Effector CD8-positive, alpha-beta T cell (primary cell): ENCODE results near the gene PAK5.

Source experiments
- DNase-seq: peaks from one replicate; lab custom pipeline; 2025; lab: John Stamatoyannopoulos, UW

PAK5 gene

DNA sequence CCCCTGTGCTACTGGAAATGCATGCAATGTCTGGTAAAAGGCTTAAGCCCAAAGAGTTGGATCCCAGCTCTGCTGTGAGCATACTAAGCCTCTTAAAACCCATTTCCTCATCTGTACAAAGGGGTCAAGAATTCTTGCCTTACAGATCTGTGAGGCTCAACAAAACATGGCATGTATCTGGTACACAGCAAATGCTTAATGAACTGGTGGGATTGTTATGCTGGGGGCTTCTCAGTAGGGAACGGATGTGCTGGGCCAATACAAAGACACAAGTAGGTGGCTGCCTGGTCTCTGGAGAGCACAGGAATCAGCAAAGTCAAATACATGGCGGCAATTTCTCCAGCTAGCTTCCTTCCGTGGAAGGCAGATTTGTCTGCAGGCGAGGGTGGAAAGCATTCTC, 262.2 kb downstream of the PAK5 start:
- DNase-seq: no peak

DNA sequence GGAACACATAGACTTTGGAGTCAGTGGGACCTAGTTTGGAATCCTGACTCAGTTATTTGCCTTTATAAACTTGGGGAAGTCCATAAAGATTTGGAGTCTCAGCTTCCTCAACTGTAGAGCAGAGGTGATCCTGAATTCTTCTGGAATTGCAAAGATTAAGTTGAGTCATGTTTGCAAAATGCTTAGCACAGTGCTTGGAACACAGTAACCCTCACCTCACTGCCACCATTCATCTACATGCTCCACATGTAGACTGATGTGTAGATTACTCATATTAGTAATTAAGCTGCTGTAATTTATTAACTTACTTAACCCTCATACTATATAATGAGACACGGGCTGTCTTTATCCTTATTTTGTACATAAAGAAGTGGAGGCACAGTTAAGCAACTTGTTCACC, 263.0 kb downstream of the PAK5 start:
- DNase-seq: no peak

DNA sequence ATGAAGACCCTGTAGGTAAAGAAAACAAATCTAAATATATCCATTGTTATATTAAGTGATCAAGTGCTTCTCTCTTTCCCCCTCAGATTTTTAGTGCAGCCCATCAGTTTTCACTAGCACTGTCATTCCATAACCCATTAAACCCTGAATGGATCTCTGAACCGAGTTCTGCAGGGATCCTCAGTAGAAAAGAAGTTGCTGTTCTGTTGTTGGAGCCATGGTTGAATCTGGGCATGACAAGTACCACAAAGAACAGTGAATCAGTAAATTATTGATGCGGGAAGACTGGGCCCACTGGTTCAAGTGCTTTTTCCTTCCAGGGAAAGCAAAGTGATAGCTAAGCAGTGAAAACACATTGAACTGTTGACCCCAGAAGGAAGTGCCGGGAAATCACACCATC, 264.1 kb downstream of the PAK5 start:
- no peak for DNase-seq

DNA sequence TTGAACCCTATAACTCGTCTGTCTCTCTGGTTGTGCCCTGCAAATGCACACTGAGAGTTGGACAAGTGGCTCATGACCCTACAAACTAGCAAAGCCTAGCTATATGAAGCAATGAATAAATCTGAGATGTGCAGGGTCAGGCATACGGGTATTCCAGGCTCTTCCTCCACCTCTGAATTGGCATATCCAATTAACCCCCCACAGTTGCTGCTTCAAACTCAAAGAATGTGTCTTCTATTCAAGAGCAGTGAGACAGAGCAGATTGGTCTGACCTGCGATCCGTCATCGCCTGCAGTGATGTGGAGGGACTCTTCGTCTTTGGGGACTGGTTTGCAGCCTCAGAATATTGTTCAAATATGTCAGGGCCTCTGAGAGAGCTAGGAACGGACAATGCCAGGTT, 264.7 kb downstream of the PAK5 start:
- no peak for DNase-seq

DNA sequence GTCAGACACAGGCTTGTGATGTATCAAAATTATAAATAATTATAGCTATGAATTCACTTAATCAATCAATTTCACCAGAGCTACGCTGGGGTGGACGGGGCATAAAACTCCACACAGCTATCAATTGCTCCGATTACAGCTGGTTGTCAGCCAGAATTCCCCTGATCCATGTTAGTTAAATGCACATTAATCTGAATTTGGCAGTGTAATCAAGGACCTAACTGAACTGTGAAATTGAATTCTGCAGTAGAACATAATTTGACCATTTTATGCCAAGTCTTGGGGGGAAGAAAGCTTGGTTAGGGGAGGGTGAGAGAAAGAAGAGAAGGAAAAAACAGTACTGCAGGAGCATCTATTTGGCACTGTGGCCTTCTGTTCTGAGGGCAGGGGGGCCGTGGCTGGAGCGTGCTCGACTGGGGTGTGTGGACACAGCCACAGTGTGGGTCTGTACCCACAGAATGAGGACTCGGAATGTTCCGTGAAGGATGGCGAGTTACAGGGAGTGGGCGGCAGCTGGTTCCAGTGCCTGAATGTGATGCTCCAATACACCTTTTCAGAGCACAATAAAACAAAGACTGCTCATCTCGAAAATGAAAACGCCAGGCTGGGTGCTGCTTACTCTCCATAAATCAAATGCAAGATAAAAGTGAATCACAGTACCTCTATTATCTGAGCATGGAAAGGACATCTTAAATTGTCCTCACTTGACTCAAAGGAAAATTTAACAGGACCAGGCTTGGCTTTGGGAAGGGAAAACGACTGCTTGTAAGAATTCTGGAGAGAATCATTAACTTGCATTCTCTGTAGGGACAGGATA, 265.3 kb downstream of the PAK5 start:
- DNase-seq: no peak

DNA sequence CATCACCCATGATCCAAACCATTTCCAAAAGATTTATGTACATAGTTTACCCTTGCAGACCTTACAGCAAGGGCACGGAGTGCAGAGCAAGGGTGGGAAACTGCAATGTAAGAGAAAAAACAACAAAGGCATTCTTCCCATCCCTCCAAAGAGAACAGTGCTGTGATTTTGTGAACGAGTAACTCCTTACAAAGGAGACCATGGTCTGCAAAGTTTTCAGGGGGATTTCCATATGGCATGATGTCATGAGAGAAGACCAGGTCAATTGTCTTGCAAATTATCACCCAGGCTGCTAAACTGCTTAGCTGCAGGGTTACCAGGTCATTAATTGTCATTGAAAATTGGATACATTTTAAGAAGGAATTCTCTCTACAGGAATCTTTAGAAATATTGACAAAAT, 266.2 kb downstream of the PAK5 start:
- no peak for DNase-seq

DNA sequence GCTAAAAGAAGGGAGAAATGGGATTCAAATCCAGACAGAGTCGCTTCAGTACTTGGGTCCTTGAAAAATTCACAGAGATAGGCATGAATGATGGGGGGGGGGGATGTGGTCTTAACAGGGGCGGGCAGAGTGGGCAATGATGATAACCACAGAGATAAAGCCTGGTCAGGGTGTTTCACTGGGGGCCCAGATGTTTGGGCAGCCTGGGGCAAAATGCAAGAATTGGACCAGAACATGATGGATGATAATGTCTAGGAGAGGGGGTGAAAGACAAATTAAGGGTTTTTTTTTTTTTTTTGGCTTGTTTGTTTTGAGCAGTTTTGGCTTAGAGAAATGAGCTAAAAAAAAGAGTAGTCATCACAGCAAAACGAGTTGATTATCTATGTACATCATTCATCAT, 267.1 kb downstream of the PAK5 start:
- no peak for DNase-seq

DNA sequence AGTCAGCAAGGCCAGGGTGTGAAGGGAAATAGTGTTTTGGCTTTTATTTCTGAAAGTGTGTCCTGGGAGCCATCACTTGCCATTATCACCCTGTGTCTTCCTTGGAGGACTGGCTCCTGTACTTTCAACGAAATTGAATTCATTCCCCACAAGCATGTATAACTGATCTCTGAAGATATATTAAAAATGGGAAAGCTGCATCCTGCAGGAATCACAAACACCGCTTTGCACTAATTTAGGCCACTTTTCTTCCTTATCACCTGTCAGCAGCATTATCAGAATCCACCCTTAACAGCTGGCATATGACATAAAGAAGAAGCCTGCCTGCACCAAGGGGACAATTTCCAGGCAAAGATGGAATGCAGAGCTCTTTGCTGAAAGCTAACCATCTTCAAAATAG, 268.3 kb downstream of the PAK5 start:
- DNase-seq: no peak

DNA sequence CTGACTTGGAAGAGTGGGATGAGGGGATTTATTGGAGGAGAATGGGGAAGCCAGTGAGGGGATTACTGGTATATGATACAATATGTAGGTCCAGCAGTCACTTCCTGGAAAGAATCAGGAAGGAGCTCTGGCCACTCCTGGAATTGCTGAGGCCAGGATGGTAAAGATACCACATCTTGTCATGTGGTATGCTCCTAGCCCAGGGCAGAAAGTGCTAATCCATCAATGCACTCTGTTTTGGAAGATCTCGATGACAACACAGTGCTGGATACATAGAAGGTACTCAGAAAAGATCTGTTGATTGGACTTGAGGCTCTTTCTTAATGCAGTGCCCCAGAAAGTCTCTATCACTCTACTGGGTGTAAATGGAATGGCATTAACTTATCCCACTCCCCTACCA, 271.9 kb downstream of the PAK5 start:
- no peak for DNase-seq

DNA sequence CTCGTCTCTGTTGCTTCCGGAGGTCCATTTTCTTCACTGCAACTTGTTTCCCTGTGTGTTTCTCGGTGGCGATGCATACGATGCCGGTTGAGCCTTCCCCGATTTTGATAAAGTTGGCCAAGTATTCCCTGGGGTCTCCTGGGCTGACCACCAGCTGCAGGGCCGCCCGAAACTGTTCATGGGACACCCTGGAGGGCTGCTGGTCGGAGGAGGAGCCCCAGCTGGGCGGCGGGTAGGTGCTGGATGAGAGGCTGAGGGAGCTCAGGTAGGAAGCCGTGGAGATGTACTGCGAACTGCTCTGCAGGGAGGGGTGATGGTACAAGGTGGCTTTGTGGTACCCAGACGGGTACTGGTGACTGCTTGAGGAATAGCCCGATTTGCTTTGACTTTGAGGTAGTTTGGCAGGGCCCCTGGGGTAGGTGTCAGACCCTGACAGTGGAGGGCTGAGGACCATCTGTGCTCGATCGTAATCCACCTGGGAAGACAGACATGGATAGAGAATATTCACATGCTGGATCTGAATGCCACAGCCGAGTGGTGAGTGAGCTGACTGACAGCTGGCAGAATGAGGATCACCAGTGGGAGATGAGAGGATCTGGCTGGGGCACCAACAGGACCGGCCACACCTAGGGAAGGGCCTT, 272.8 kb downstream of the PAK5 start:
- DNase-seq: no peak

DNA sequence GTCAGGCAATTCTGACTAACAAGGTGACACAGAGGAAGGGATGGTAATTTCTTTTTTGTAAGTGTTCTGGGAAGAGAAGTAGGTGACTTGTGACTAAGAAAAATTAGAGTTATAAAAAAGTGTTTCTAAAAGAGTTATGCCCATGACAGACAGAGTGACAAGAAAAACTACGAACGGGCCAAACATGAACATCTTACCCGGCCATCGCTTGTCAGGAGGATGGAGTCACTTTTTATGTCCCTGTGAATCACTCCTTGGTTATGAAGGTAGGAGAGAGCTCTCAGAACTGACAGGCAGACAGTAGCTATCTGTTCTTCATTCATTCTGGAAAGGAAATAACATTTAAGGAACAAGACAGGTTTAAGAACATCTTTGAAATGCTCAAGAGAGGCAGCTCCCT, 281.5 kb downstream of the PAK5 start:
- DNase-seq: no peak

DNA sequence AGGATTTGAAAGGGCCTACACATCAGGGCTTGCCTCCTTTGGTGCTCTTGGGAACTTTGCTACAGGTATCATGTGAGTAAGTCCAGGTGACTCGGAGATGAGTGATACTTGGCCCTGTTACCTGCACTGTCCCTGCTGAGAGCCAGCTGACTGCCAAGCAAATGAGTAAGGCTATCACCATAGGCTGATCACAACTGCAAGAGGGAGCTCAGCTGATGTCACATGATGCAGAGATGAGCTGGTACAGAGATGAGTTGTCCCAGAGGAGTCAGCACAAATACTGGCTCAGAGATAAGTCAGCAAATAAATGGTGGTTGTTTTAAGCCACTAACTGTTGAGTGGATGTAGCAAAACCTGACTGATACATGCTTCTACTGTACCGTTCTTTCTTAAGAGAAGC, 283.1 kb downstream of the PAK5 start:
- no peak for DNase-seq

DNA sequence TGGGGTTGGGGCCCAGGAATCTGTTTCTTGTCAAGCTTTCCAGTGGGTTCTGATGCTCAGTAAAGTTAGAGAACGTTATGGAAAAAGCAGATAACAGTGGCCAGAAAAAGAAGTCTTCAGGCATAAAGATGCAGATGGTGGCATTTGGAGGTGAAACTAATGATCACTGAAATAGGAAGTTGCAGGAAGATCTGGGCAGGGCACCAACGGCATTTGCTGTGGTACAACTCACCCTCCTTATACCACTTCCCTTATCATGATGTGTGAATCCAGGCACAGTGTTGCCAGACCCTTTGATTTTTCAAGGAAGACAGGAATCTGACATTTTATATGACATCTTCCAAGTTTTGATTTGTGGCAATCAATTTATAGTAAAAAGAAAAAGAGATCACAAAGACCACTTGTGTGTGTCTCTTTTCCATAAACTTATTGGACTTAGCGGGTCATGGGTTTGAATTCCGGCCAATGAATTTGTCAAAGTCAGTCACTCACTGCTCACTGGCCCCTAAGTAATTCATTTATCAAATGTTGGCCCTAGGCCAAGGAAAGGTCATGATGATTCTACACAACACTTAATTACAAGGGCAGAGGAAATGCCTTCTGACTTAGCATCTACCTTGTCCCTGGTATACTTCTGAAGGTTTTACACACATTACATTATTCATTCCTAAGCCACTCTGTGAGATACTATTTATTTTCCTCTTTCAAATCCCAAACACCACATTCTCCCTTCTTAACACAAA, 286.9 kb downstream of the PAK5 start:
- no peak for DNase-seq

DNA sequence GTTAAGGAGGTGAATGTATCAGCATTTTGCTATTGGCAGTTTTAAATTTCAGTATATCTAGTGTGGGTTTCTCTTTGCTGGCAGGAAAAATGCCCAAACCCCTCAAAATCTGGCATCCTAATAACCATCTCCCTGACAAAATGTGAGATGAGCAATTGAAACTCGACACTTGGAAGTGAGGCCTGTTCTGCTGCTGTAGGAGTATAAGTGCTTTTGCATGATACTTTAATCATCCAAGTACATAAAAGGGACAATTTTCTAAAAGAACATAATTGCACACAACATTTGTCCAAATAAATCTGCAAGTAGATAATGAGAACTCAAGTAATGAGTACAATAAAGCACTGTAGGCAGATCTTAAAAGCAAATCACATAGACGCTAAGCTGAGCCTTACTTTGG, 288.0 kb downstream of the PAK5 start:
- no peak for DNase-seq

DNA sequence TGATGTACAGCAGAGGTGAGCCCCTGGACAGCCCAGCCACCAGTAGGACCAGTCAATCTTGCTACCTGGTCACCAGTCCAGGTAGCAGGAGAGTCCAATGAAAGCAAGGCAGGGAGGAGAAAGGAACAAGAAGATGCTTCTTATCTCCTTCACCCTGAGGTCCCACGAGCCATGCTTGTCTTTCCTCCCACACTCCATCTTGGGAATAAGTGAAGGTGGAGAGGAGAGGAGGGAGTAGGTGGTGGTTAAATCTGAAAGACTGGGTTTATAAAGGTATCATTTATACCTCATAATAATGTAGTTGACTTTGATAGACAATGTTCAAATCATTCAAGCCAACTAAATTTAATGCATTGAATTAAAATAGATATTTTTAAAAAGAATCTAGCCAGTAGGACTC, 288.6 kb downstream of the PAK5 start:
- no peak for DNase-seq

DNA sequence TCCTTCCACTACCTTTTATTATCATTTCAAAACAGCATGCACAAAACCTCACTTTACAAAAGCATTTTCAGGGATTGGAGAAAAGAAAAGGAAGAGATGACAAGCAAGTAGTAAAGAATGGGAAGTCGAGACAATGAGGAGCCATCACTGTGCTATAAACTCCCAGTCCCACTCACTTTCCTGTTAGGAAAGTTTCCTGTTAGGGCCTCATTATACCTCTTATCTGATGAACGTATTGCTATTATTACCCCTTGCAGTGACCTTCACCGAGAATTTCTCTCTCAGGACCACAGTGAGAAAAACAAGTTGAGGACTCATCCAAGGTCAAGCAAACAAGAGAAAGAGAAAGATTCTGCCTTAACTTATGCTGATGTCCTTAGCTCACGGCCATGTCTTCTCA, 295.7 kb downstream of the PAK5 start:
- no peak for DNase-seq

DNA sequence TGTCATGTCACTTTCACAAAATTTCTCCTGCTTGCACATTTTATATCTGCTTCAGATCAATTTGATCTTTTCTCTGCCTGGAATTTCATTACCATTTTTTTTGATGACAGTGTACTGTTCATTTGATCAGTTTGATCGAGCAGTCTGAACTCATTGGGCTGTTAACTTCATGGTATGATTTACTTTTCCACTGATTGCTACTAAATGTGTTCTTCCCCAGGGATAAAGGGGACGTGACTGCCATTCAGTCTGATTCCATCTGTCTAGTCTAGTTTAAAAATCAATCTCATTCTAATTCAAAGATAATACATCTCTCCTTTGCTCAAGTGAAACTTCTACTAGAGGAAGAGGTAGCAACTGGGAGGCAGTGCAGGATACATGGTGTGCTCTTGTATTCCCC, 303.4 kb downstream of the PAK5 start:
- DNase-seq: no peak

DNA sequence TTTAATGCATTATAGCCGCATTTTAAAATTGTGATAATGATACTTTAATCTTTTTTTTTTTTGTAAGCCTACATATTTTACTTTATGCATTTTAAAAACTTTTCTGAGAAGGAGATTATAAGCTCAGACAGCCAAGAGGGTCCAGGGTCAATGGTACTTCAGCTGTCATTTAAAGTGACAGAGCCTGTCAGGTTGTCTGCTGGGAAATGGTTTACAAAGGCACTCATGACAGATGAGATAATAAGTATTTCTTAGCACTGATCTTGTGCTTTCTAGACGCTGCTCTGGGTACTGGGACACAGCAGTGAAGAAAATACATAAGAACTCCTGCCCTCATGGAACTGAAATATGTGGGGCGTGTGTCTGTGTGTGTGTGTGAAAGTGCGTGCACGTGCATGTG, 304.9 kb downstream of the PAK5 start:
- DNase-seq: no peak

DNA sequence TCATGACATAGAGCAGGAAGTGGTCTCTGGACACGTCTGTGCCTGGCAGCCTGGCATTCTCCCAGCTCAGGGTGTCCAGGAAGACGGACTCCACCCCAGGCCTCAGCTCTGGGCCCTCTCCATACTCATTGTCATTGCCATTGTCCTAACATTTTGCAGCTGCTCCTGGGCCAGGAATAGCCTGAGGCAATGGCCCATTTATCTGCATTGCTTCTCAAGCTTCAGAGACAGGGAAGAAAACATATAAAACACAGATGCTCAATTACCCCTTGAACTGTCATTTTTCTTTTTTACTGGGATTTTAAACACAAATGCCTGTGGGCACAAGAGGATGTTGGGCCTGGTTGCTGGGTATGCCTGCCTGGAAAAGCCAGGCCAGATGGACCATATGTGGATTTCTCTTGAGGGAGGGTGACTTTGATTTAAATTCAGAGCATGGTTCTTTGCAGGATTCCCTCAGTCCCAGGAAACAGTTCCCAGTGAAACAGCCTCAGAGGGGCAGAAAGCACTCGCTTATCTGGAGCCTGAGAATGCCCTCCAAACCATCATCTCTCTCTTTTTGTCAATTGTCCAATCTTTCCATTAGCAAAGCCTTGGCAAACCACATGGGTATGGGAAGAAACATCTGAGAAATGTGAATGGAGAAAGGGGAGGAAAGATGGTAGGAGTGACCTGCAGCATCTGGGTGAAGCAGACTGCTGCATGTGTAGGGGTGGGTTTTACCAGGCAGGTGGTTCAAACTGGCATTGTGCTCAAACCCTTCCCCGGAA, 306.6 kb downstream of the PAK5 start:
- DNase-seq: no peak

DNA sequence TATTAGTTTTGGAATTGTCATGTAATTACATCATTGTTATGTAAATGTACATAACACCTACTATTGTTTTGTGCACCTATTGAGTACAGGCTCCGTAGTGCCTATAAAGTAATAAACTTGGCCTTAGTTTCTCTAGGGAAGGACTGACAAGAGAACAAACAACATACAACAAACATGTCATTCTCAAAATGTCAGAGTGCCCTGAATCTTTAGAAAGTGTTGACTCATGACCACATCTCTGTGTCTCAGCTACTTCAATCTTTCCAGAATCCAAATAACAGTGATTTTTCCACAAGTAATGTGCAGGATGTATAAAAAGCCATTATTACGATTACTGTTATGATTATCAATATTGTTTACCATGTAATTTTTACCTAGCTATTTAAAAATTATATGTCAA, 307.3 kb downstream of the PAK5 start:
- no peak for DNase-seq

DNA sequence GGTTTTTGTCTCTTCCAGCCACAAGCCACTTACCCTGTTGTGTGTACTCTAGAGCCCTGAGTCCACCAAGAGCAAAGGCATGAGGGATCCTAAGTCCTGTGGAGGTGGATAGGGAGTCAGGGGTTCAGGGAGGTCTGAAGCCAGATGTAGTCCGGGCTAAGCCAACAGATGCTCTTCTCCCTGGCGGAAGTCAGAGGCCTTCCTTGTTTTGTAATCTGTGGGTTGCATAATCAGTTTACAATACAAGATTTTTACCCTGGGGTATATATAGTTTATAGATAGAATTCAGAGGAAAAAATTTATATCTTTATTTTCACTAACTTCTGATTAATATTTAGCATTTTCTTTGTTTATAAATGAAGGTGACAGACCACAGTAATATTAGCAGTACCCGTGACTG, 315.2 kb downstream of the PAK5 start:
- no peak for DNase-seq

DNA sequence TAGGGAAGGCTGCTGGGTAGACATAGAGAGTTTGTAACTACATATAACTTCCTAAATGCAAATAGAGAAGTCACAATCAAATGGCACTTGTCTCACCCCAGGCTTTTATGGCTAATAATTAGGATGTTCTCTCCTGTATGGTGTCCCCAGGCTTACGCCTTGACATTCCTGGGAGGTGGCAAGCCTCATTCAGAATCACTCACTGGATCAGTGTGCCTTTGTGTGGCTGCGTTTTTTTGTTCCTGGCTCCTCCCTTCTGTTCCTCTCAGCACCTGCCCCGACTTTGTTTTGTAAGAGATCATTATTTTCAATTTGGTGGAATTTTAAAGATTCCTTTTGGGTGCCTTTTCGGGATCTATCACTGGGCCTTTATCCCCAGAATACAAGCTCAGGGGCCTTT, 318.8 kb downstream of the PAK5 start:
- no peak for DNase-seq
